Body of pancreas (tissue), 4 donors: ENCODE data around the gene ADGRL4.

Experiments
- CTCF ChIP-seq, 7 experiments: fragments of 450-650 bp in 4 of 7; fragments of 200-600 bp in 3 of 7; sonication (generic) in 3 of 7; IDR thresholded peaks; one replicate each; pipeline ENCODE4 v1.5.1; 2016 to 2019; ENCODE audit warnings: antibody characterized with exemption in 7 of 7
- POLR2A ChIP-seq, 3 donors: fragments of 450-650 bp; IDR thresholded peaks; one replicate each; pipeline ENCODE4 v1.6.1; 2016; ENCODE audit warnings: antibody characterized with exemption in 3 of 3, mild to moderate bottlenecking in 2 of 3

DNA sequence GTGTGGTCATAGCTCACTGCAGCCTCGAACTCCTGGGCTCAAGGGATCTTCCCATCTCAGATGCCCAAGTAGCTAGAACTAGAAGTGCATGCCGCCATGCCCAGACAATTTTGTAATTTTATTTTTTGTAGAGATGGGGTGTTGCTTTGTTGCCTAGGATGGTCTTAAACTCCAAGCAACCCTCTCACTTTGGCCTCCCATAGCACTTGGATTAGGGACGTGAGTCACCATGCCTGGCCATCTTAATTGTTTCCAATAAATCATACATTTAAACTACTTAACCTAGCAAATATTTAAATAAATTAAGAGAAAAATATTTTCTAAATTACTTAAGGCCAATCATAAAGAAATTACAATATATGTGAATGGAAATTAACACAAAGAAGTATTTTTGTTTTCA, 35.1 kb upstream of the ADGRL4 start:
- no peak for TF ChIP-seq CTCF (IDR thresholded peaks at IDR 0.05)
- no peak for TF ChIP-seq POLR2A (IDR thresholded peaks at IDR 0.05)
